Upper lobe of right lung (tissue), 1 donor: ENCODE data around the gene SLC1A4. TPM values are rescaled to one million over a fixed set of nuclear protein-coding genes. Genes with fewer than 3 reads are reported as not detected.
A peak's percentile ranks its signal among the peaks of the same experiment; 100 is the strongest.

ENCODE experiments used
- ATAC-seq: fragments of 200-7000 bp; cut with Tn5 transposase; one replicate; pipeline ENCODE4 v1.9.1; 2020; ENCODE audit warnings: mild to moderate bottlenecking, moderate library complexity
- DNase-seq: peaks from one replicate; pipeline ENCODE4 v3.0.0-alpha.2; 2020
- H3K27ac ChIP-seq: fragments of 200-600 bp; one replicate; pipeline ENCODE4 v1.8.0; 2022
- H3K27me3 ChIP-seq: fragments of 200-600 bp; one replicate; pipeline ENCODE4 v1.8.0; 2022; ENCODE audit warnings: mild to moderate bottlenecking
- H3K36me3 ChIP-seq: fragments of 200-600 bp; one replicate; pipeline ENCODE4 v1.8.0; 2022
- H3K4me1 ChIP-seq: fragments of 200-600 bp; one replicate; pipeline ENCODE4 v1.8.0; 2022
- H3K4me3 ChIP-seq: fragments of 200-600 bp; one replicate; pipeline ENCODE4 v1.8.0; 2022; ENCODE audit warnings: mild to moderate bottlenecking
- H3K9me3 ChIP-seq: fragments of 200-600 bp; one replicate; pipeline ENCODE4 v1.8.0; 2022
- intact Hi-C: fragments of 100-400 bp; cut with DNase I; formaldehyde crosslinking; loops from one replicate; pipeline ENCODE4 v1.11.0; 2022
- long read RNA-seq: library from polyadenylated mRNA; unstranded; transcript quantifications from one replicate; pipeline ENCODE4 v2.0.0, GENCODE V29; 2021
- total RNA-seq: library from RNA; stranded (reverse); fragmentation: NEBNext Ultra II Directional; extraction: Animal tissue kit (Norgen Biotek cat#: 25700); gene quantifications from one replicate; pipeline ENCODE4 v1.2.1, GENCODE V29; 2021
- TF ChIP-seq, protein P1 (sequence below): fragments of 200-600 bp; IDR thresholded peaks from one replicate; pipeline ENCODE4 v1.8.0; 2022; ENCODE audit warnings: antibody characterized with exemption
- donor health status: DM: no; HTN: yes; CAD: no; lungs with severe emphysema.

Gene SLC1A4
- total RNA-seq = 12.2 TPM
- long read RNA-seq, full-length matches to known transcripts = 54 of 63 reads
- long read RNA-seq, partial matches to known transcripts = 6 of 63 reads
- long read RNA-seq, other reads (novel, unspliced or antisense) = 3 of 63 reads

DNA sequence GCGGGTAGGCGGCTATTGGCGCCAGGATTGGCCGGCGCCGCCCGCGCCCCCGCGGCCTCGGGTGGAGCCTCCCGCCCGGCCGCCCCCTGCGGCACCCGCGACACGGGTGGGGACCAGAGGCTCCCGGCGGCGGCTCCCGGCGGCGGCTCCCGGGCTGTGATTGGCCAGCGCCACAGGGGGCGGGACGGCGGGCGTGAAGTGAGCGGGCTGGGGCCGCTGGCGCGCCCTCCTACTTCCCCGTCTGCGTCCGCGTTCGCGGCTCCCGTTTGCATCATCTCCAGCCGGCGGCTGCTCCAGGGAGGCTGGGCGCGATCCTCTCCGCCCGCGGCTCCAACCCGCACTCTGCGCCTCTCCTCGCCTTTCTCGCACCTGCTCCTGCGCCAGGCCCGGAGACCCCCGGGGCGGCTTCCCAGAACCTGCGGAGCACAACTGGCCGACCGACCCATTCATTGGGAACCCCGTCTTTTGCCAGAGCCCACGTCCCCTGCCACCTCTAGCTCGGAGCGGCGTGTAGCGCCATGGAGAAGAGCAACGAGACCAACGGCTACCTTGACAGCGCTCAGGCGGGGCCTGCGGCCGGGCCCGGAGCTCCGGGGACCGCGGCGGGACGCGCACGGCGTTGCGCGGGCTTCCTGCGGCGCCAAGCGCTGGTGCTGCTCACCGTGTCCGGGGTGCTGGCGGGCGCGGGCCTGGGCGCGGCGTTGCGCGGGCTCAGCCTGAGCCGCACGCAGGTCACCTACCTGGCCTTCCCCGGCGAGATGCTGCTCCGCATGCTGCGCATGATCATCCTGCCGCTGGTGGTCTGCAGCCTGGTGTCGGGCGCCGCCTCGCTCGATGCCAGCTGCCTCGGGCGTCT is at the start of gene SLC1A4:
TSS of gene SLC1A4 (plus strand) at position 274 of the 856 bp plus-strand sequence. CDS start at position 519, 245 bp downstream.
- Histone ChIP-seq H3K27me3 (no peaks in the 10 kb centered on the region), H3K9me3 (no peaks in the 10 kb centered on the region), H3K27ac (peak within 1 kb of the TSS; percentile 95), H3K4me1 (peaks cover 12% of the 10 kb centered on the region), H3K4me3 (peak within 1 kb of the TSS; percentile 85), H3K36me3 (no peaks in the 10 kb centered on the region)
- ATAC-seq (peak; percentile 94), DNase-seq (peak; percentile 94)
- intact Hi-C loops = no loop called here
- TF ChIP-seq, protein P1, sequence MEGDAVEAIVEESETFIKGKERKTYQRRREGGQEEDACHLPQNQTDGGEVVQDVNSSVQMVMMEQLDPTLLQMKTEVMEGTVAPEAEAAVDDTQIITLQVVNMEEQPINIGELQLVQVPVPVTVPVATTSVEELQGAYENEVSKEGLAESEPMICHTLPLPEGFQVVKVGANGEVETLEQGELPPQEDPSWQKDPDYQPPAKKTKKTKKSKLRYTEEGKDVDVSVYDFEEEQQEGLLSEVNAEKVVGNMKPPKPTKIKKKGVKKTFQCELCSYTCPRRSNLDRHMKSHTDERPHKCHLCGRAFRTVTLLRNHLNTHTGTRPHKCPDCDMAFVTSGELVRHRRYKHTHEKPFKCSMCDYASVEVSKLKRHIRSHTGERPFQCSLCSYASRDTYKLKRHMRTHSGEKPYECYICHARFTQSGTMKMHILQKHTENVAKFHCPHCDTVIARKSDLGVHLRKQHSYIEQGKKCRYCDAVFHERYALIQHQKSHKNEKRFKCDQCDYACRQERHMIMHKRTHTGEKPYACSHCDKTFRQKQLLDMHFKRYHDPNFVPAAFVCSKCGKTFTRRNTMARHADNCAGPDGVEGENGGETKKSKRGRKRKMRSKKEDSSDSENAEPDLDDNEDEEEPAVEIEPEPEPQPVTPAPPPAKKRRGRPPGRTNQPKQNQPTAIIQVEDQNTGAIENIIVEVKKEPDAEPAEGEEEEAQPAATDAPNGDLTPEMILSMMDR = no peak

DNA sequence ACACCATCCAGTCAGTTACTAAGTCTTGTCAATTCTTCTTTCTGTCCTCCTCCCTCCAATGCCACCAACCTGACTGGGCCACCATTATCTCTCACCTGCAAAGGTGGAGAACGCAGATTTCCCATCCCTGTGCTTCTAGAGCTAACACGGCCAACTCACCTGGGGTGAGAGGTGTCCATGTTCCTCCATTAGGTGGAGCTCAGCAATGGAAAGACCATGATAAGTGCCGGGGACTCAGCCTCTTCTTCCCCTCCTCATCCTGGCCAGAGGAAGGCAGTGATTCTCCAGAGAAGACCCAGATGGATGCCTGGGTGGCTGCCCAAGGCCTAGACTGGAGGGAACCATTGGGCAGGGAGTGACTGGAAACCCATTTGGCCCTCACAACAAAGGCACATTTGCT is 48.1 kb upstream of the SLC1A4 start:
- Histone ChIP-seq H3K4me3 (no peak overlapping the region), H3K27ac (no peak overlapping the region), H3K36me3 (no peaks in the 10 kb centered on the region), H3K27me3 (no peaks in the 10 kb centered on the region), H3K4me1 (peaks cover 8% of the 10 kb centered on the region), H3K9me3 (no peaks in the 10 kb centered on the region)
- intact Hi-C loops = no loop called here
- TF ChIP-seq, protein P1 = no peak
- ATAC-seq (no peak), DNase-seq (no peak)

DNA sequence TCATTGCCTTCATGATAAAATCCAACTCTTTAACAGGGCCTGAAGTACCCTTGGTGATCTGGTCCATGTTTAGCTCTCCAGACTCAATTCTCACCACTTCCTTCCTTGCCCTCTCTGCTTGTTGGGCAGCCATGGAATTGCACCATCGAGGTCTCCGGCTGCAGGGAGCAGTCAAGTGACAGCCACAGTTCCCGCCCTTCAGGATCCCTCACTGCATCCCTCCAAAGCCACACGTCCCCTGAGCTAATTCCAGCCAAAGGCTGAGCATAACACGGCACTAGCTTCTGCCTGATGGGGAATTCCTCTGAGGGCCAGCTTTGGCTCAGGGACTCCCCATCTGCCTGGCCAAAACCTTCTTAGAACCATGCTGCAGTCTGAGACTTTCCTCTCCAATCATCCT is 47.4 kb upstream of the SLC1A4 start:
- TF ChIP-seq, protein P1 = no peak
- ATAC-seq (peak; percentile 40), DNase-seq (no peak)
- intact Hi-C loops = no loop called here
- H3K9me3 ChIP-seq = no peaks in the 10 kb centered on the region
- peaks cover 15% of the 10 kb centered on the region for H3K4me1 ChIP-seq
- H3K36me3 ChIP-seq = no peaks in the 10 kb centered on the region
- H3K27ac ChIP-seq = no peak overlapping the region
- no peaks in the 10 kb centered on the region for H3K27me3 ChIP-seq
- no peak overlapping the region for H3K4me3 ChIP-seq

DNA sequence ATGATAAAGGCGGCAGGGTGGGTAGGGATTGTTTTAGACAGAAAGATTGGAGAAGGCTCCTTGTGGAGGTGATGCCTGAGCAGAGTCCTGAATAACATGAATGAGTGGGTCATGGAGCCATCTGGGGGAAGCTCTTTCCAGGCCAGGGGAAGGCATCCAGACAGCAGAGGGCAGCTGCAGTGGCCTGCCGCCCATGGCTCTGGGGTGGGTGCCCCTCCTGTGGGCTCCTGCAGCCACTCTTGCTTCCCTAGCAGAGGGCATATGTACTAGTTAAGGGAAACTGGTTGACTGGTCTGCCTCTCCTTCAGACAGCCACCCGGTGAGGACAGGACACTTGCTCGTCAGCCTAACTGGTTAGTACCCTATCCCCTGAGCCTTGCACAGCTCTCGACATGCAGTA is 46.5 kb upstream of the SLC1A4 start:
- Histone ChIP-seq H3K4me1 (peaks cover 12% of the 10 kb centered on the region), H3K27ac (no peak overlapping the region), H3K27me3 (no peaks in the 10 kb centered on the region), H3K9me3 (no peaks in the 10 kb centered on the region), H3K36me3 (no peaks in the 10 kb centered on the region), H3K4me3 (no peak overlapping the region)
- TF ChIP-seq, protein P1 = no peak
- DNase-seq = no peak
- intact Hi-C loops = no loop called here
- no peak for ATAC-seq

DNA sequence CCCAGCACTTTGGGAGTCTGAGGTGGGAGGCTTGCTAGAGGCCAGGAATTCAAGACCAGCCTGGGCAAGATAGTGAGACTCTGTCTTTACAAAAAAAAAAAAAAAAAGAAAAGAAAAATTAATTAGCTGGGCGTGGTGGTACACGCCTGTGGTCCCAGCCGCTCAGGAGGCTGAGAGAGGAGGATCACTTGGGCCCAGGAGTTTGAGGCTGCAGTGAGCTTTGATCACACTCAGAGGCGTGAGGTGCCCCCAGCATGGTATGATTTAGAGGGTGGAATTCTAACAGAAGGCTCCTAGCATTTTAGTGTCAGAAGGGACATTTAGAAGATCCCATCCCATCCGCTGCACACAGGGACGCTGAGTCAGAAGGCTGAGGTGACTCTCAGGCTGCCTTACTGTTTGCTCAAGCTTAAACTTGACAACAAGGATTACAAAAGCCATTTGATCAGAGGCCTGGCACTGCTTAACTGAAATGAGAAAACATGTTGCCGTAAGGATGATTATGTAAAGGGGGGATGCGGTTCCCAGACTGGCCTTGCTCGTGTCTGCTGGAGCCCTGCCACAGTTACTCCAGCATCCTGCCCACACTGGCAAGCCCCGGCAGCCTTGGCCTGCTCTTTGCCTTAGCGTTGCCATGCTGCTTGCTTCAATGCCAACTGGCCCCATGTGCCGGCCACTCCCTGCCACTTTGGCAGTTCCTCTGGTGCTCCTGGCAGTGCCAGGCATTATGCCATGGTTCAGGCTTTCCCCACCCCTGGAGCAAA is 45.6 kb upstream of the SLC1A4 start:
- Histone ChIP-seq H3K9me3 (no peaks in the 10 kb centered on the region), H3K4me3 (no peak overlapping the region), H3K27ac (no peak overlapping the region), H3K36me3 (no peaks in the 10 kb centered on the region), H3K4me1 (peaks cover 11% of the 10 kb centered on the region), H3K27me3 (no peaks in the 10 kb centered on the region)
- intact Hi-C loops = no loop called here
- DNase-seq (peak; percentile 64), ATAC-seq (peak; percentile 43)
- TF ChIP-seq, protein P1 = no peak
